22Rv1 (cell line): ENCODE measurements around the gene POU3F1.

ENCODE experiments used
- H3K27ac ChIP-seq: fragments of 450-650 bp; 2 replicates; pipeline ENCODE4 v1.5.1; 2017
- ZFX ChIP-seq: fragments of 450-650 bp; IDR thresholded peaks from 2 replicates; pipeline ENCODE4 v1.6.1; 2017; ENCODE audit warnings: antibody characterized with exemption, borderline replicate concordance
- TF ChIP-seq, protein P1 (sequence below): fragments of 450-650 bp; IDR thresholded peaks from 2 replicates; pipeline ENCODE4 v1.5.1; 2017; ENCODE audit warnings: mild to moderate bottlenecking

The POU3F1 gene

DNA sequence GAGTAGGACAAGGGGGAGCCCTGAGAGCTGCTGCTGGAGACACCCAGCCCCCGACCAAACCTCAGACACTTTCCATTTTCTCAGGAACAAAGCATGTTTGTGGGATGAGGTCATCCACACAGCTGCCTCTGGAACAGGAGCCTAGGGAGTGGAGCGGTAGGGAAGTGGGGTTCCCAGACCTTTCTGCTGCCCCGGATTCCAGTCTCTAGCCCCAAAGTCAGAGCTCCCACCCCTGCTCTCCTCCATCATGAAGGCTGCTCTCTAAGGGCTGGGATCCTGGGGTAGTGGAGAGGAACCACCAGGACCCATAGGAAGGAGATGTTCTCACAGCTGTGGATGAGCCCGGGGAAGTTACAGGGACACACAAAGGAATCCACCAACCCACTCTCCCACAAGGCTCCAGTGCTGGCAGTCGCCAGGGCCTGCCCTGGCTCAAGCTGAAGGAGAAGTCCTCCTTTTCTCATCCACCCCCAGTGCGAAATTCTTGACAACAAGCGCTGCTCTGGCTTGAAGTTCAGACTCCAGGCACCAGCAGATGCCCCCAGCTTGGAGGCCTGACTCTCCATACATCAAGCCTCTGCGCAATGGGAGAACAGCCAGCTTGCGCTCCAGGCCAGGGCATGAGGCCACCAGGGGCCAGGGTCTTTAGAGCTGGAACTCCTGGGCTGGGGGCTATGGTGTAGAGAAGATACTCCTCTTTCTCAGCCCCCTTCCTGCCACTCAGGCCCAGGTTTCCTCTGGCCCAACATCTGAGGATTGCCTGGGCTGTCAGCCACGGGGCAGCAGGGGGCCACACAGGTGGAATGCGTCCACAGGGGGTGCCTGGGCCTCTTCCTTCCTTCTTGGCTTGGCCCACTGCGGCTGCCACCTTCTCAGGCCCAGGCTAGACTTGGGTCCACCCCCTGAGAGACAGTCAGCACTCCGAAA lies 45.8 kb downstream of the POU3F1 start:
- H3K27ac ChIP-seq, result no peak overlapping the region
- TF ChIP-seq, protein P1, sequence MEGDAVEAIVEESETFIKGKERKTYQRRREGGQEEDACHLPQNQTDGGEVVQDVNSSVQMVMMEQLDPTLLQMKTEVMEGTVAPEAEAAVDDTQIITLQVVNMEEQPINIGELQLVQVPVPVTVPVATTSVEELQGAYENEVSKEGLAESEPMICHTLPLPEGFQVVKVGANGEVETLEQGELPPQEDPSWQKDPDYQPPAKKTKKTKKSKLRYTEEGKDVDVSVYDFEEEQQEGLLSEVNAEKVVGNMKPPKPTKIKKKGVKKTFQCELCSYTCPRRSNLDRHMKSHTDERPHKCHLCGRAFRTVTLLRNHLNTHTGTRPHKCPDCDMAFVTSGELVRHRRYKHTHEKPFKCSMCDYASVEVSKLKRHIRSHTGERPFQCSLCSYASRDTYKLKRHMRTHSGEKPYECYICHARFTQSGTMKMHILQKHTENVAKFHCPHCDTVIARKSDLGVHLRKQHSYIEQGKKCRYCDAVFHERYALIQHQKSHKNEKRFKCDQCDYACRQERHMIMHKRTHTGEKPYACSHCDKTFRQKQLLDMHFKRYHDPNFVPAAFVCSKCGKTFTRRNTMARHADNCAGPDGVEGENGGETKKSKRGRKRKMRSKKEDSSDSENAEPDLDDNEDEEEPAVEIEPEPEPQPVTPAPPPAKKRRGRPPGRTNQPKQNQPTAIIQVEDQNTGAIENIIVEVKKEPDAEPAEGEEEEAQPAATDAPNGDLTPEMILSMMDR, result no peak

DNA sequence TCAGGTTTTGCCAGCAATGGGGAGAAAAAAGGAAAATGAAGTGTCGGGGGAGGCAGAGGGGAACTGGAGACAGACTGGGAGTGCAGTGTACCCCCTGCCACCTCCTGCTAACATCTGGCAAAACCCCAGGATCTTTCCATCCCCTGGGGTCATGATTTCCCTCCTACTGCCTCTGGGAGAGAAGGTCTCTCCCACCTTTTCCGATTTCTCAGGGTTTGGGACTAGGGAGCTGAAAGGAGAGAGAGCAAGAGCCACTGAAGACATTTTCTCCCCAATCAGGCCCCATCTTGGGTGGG lies 46.4 kb downstream of the POU3F1 start:
- no peak for TF ChIP-seq ZFX
- TF ChIP-seq, protein P1, result no peak
- no peak overlapping the region for H3K27ac ChIP-seq

DNA sequence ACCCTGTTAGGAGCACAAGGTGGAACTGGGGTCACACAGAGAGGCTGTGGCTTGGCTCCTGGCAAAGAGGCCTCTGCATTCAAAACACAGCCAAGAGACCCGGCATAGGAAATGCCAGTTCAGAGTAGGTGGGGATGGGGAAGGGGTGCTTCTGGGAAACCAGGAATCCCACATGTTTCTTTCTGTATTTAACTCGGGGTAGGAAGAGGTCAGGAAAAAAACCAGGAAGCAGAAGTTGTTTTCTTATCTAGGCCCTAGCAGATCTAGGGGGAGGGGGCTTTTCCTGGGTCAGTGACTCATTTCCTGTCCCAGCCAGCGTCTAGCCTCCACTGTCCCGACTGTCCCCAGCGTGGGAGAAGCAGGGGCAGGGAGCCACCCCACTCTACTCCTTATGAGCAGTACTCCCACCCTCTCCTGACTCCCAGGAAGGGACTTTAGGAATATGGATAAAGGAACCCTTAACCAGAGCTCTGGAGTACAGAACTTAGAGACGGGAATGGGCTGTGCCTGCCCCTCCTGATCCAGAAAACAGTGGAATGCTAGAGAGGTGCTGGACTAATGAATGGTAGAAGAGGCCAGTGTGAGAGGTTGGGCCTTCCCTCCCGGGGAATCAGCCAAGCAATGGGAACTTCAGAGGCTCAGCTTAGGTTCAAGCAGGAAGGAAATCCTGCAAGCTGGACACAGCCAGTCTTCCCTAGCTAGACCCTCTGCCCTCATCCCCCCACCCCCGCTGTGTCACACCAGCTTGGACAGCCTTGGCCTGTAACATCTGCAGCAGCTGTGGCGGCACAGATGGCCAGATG lies 47.0 kb downstream of the POU3F1 start:
- no peak overlapping the region for H3K27ac ChIP-seq
- TF ChIP-seq, protein P1, result no peak
- TF ChIP-seq ZFX, result no peak

DNA sequence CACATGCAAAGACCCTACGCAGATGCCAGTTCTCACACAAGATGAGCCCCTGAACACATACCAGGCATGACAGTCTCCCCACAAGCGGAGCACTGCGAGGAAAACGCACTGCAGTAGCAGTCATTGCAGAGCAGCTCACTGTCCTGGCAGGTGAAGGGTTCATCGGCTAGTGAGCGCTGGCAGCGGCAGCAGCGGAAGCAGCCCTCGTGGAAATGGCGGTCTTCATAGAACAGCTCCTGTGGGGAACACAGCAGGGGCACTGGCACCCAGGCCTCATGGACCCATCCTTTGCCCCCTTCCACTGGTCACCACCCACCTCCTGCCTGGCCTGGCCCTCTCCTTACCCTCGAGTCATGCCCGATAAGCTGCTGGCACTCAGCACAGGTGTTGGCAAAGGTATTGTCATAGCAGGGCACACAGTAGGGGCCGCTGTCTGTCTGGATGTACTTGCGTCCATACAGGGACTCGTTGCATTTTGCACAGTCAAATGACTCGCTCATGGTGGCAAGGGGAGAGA lies 47.6 kb downstream of the POU3F1 start:
- no peak for TF ChIP-seq ZFX
- H3K27ac ChIP-seq, result no peak overlapping the region

DNA sequence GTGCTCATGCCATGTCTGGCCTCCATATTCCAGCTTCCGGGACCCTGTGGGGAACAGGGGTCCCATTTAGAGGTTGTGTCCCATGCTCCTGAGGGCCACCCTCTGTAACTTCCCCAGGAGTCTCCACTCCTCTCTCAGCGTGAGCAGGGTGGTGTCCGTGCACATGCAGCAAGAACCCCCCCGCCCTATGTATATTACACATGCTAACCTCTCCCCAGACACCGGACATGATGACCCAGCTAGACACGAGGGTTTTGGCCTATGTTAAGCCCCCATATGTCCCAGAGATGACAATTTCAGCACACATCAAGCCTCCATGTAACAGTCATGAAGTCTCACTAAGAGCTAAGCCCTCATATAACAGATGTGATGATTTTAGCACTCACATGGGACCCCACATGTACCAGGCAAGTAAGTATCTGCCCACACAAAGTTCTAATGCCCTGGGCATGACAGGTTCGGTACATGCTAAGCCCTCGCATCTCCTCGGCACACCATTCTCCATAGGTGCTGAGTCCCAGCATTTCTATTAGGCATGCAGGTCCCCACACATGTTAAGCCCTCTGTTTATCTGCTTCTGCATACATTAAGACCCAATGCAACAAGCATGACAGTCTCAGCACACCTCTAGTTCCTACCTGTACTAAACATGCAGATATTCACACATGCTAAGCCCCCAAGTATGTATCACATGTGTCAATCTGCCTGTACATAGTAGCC lies 48.3 kb downstream of the POU3F1 start:
- no peak overlapping the region for H3K27ac ChIP-seq
- no peak for TF ChIP-seq ZFX
- TF ChIP-seq, protein P1, result no peak

DNA sequence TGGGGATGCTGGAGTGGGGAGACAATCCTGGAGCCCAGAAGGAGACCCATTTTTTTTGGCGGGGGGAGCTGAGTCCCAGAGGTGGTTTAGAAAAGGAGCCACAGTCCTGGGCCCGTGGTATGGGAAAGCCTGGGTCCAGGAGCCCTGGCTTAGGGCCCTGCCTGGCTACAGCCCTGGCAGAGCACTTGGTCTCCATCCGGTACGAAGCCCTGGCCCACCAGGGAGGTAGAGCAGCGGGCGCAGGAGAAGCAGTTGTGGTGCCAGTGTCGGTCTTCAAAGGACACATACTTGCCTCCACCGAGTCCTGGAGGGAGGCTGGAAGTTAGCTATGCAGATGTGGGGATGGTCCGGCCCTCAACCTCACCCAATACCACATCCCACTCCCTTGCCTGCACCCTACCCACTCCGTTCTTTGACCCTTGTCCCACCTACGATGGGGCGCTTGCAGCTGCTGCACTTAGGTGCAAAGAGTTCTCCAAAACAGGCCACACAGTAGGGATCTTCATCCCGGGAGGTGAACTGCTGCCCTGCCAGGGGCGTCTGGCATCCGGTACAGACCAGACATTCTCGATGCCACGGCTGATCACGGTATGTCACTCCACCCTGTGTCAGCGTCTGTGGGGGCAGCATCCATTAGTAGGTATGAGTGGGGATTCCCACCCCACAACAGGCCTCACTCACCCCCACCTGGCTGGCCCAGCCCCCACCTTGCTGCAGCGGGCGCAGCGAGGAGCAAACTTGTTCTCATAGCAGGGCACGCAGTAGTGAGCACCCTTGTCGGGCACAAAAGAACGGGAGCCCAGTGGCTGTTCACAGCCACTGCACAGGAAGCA lies 49.1 kb downstream of the POU3F1 start:
- TF ChIP-seq ZFX, result no peak
- TF ChIP-seq, protein P1, result no peak
- H3K27ac ChIP-seq, result no peak overlapping the region

DNA sequence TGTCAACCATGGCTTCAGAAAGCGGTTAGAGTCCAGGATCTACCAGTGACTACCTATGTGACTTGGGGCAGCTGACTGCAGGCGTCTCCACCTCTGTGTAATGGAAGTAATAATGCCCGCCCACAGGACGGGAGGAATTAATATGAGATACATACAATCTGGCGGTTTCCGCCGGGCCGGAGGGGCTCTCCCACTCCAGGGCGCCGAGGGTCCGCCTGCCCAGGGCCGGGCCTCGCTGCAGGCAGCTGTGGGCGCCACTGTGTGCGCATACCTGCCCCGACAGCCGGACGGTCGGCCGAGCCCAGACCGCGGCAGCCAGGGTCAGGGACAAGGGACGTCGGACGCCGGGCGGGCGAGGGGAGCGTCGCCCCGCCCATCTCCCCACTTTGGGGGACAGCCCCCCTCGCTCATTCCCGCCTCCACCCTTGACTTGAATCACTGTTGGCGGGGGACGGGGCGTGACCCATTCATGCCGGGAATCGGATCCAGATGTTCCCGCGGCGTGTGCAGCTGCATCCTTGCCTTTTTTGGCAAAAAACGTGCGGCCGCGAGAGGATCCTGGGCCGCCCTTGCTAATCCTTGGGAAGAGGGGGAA lies 50.7 kb downstream of the POU3F1 start:
- TF ChIP-seq, protein P1, result no peak
- no peak for TF ChIP-seq ZFX
- H3K27ac ChIP-seq, result no peak overlapping the region
